HepG2 (cell line): Measurements from ENCODE around the gene RSBN1. TPM values are rescaled to one million over a fixed set of nuclear protein-coding genes. Genes with fewer than 3 reads are reported as not detected.
A peak's percentile ranks its signal among the peaks of the same experiment; 100 is the strongest.

Source experiments
- ARID3A ChIP-seq: IDR thresholded peaks from 2 replicates; pipeline ENCODE4 v1.6.1; 2012; ENCODE audit warnings: low read depth, low read length, improper control_type of control experiment
- CEBPG ChIP-seq: IDR thresholded peaks from 2 replicates; pipeline ENCODE4 v1.6.1; 2016
- CERS6 ChIP-seq: sonication (generic); formaldehyde crosslinking; IDR thresholded peaks from 2 replicates; pipeline ENCODE4 v1.5.0; 2020; ENCODE audit warnings: missing genetic modification reagents
- EHMT2 ChIP-seq: fragments of 200-600 bp; sonication (generic); IDR thresholded peaks from 2 replicates; pipeline ENCODE4 v1.7.0; 2017; ENCODE audit warnings: antibody characterized with exemption, low read depth, low read length, borderline replicate concordance
- EP300 ChIP-seq, 3 experiments: sonication (generic) in 1 of 3; formaldehyde crosslinking in 1 of 3; IDR thresholded peaks; 2 replicates each; pipeline versions ENCODE4 v1.5.1 to v1.6.1; 2011 to 2020; ENCODE audit warnings: low read depth in 2 of 3, low read length in 2 of 3, borderline replicate concordance in 1 of 3, improper control_type of control experiment in 1 of 3, mild to moderate bottlenecking in 1 of 3, missing genetic modification reagents in 1 of 3, moderate library complexity in 1 of 3
- HNRNPLL ChIP-seq: fragments of 200-400 bp; formaldehyde crosslinking; IDR thresholded peaks from 2 replicates; pipeline ENCODE4 v1.6.1; 2017; ENCODE audit warnings: mild to moderate bottlenecking, low read depth, low read length; ENCODE audit not compliant: poor library complexity, severe bottlenecking
- HOXA3 ChIP-seq: sonication (generic); formaldehyde crosslinking; IDR thresholded peaks from 2 replicates; pipeline ENCODE4 v1.5.0; 2020; ENCODE audit warnings: missing genetic modification reagents
- JUNB ChIP-seq: sonication (generic); formaldehyde crosslinking; IDR thresholded peaks from 2 replicates; pipeline ENCODE4 v1.8.0; 2022; ENCODE audit warnings: missing genetic modification reagents, mild to moderate bottlenecking, borderline replicate concordance
- MIER3 ChIP-seq: IDR thresholded peaks from 2 replicates; pipeline ENCODE4 v1.6.1; 2016; ENCODE audit warnings: missing compliant biosample characterization, borderline replicate concordance
- MIXL1 ChIP-seq: IDR thresholded peaks from 2 replicates; pipeline ENCODE4 v1.6.1; 2016
- PLRG1 ChIP-seq: fragments of 450-650 bp; conservative IDR thresholded peaks from 2 replicates; pipeline ENCODE4 v1.6.1; 2016
- TGIF2 ChIP-seq: IDR thresholded peaks from 2 replicates; pipeline ENCODE4 v1.6.1; 2016; ENCODE audit warnings: control low read depth, missing compliant biosample characterization
- THAP11 ChIP-seq: IDR thresholded peaks from 2 replicates; pipeline ENCODE4 v1.6.1; 2016; ENCODE audit warnings: missing biosample characterization, missing genetic modification reagents
- ZNF790 ChIP-seq: sonication (generic); formaldehyde crosslinking; IDR thresholded peaks from 2 replicates; pipeline ENCODE4 v1.8.0; 2022; ENCODE audit warnings: missing genetic modification reagents, mild to moderate bottlenecking, borderline replicate concordance
- polyA plus RNA-seq, 8 experiments: library from polyadenylated mRNA; depleted of rRNA in 3 of 8; stranded (reverse) in 7 of 8; unstranded in 1 of 8; fragments of >200 nt; fragmentation: Illumina TruSeq in 4 of 8; extraction: Trizol in 4 of 8; gene quantifications; 2 replicates each; pipeline versions ENCODE4 v1.2.1 to v1.2.3, GENCODE V29; 2011 to 2016; ENCODE audit warnings: low read depth in 4 of 8, missing spikeins in 1 of 8, mixed read lengths in 1 of 8; ENCODE audit not compliant: insufficient read depth in 1 of 8
- total RNA-seq, 5 experiments: library from RNA; depleted of rRNA; stranded (reverse); fragments of >200 nt; fragmentation: Illumina TruSeq; extraction: Trizol; gene quantifications; 2 replicates each; pipeline ENCODE4 v1.2.3, GENCODE V29; 2016; ENCODE audit warnings: low read depth in 1 of 5

The RSBN1 gene
- total and polyA plus RNA-seq, 2 of the 13 experiments (the other 11 are each of a cell fraction or from before 2014, with no cell fraction given), result 8.3 to 10.4 TPM

GRCh38 chr1:113804421-113805255, 7.6 kb downstream of the RSBN1 start (continued):
- TF ChIP-seq EP300 (IDR thresholded peaks at IDR 0.05; ENCODE audit: low read depth in 2 of 2, low read length in 2 of 2) (0 out of 4 replicates have a peak, but pooled peaks of 1 of the 2 experiments have one; percentile 21), EP300 (CRISPR knock-in tag; IDR thresholded peaks at IDR 0.05; ENCODE audit: borderline replicate concordance) (no peak), HOXA3 (CRISPR knock-in tag) (peak; percentile 20; the same call in 1 of the 2 replicates), THAP11 (peak; percentile 43; the same call in 1 of the 2 replicates), TGIF2 (CRISPR knock-in tag) (no peak), PLRG1 (no peak), CEBPG (peak; percentile 45; the same call in 1 of the 2 replicates), EHMT2 (peak; percentile 30; the same call in 1 of the 2 replicates), ZNF790 (no peak), HNRNPLL (no peak), JUNB (peak; percentile 89), ARID3A (peak; percentile 34; the same call in 1 of the 2 replicates), CERS6 (CRISPR knock-in tag) (no peak), MIER3 (CRISPR knock-in tag) (no peak), MIXL1 (CRISPR knock-in tag) (peak; percentile 14; the same call in 1 of the 2 replicates)
